NCI-H187 (cell line): Measurements from ENCODE around the gene FDPS.
A peak's percentile ranks its signal among the peaks of the same experiment; 100 is the strongest.
"Not testable (repeated sequence)": the region's sequence is repeated elsewhere in the genome, so short reads cannot be mapped to it uniquely, and the experiment has no call there.

Experiments used
- DNase-seq, 2 experiments: peaks; one replicate each; lab custom pipeline; 2025; lab: John Stamatoyannopoulos, UW

FDPS gene

DNA sequence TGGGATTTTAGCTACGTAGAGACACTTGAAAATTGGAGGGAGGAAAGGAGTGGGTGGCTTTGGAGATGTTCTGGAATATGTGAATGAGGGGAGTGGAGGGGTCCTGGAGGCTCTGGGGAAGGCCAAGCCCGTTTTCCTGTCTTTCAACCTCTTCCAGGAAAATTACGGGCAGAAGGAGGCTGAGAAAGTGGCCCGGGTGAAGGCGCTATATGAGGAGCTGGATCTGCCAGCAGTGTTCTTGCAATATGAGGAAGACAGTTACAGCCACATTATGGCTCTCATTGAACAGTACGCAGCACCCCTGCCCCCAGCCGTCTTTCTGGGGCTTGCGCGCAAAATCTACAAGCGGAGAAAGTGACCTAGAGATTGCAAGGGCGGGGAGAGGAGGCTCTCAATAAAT, 11.6 kb downstream of the FDPS start:
- DNase-seq = no peak

DNA sequence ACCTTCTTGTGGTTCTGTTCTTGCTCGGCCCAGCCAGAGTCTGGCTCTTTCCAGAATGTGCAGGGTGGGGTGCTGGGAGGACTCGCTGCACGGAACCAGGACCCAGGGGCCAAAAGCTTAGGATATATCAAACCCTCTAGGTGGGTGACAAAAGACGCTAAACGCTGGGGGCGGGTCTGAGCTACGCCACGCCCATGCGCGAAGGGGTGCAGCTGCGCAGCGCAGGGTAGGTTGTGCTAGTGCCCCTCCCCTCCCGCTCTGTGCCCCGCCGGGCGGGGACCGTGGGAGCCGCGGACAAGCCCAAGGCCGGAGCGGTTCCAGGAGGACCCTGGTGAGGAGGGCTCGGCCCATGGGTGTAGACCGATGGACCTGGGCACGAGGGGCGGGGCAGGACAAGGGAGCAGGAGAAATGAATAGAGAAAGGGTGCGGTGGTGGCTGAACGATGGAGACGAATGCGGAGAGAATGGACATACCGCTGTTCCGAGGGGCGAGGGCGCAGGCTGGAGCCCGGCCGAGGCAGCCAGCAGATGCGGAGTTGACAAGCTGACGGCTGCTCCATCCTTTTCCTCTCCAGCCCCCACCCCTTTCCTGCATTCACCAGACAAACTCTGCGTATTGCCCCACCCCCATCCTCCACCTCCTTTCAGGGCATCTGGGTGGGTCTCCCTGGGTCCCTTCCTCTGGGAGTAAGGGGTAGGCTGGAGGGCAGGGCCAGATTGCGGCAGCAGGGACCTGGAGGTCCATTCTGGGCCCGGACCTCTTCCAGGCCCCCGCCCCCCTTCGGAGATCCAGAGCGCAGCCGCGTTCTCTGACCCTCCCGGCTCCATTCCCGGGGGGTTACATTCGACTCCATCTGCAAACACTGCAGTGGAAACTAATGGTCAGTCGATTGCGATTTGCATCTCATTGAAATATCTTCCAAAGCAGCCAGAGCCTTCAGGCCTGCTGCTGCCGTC, 12.3 kb downstream of the FDPS start, which contains the start of gene RUSC1:
TSS of gene RUSC1 (plus strand) at position 234 of the 957 bp plus-strand sequence. CDS start 880 bp downstream, outside the sequence.
- peak; percentile 92 to 93 for DNase-seq

DNA sequence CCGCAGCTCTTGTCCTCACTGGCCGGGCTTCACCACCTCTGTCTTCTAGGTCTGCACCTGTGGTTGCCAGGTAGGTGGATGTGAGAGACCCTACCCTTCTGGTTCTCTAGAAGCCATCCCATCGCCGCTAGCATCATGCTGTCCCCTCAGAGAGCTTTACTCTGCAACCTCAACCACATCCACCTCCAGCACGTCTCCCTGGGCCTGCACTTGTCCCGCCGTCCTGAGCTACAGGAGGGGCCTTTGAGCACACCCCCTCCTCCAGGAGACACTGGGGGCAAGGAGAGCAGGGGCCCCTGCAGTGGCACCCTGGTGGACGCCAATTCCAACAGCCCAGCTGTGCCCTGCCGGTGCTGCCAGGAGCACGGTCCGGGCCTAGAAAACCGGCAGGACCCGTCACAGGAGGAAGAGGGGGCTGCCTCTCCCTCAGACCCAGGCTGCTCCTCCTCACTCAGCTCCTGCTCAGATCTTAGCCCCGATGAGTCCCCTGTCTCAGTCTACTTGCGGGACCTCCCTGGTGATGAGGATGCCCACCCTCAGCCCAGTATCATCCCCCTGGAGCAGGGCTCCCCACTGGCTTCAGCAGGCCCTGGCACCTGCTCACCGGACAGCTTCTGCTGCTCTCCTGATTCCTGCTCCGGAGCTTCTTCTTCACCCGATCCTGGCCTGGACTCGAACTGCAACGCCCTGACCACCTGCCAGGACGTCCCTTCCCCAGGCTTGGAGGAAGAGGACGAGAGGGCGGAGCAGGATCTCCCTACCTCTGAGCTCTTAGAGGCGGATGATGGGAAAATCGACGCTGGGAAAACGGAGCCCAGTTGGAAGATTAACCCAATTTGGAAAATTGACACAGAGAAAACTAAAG, 13.2 kb downstream of the FDPS start:
- DNase-seq = no peak

DNA sequence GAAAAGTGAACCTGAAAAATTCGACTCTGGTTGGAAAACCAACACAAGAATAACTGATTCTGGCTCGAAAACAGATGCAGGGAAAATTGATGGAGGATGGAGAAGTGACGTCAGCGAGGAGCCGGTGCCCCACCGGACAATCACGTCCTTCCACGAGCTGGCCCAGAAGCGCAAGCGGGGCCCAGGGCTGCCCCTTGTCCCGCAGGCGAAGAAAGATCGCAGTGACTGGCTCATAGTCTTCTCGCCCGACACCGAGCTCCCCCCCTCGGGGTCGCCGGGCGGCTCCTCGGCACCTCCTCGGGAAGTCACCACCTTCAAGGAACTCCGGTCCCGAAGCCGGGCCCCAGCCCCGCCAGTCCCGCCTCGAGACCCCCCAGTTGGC, 13.9 kb downstream of the FDPS start:
- DNase-seq = no peak

DNA sequence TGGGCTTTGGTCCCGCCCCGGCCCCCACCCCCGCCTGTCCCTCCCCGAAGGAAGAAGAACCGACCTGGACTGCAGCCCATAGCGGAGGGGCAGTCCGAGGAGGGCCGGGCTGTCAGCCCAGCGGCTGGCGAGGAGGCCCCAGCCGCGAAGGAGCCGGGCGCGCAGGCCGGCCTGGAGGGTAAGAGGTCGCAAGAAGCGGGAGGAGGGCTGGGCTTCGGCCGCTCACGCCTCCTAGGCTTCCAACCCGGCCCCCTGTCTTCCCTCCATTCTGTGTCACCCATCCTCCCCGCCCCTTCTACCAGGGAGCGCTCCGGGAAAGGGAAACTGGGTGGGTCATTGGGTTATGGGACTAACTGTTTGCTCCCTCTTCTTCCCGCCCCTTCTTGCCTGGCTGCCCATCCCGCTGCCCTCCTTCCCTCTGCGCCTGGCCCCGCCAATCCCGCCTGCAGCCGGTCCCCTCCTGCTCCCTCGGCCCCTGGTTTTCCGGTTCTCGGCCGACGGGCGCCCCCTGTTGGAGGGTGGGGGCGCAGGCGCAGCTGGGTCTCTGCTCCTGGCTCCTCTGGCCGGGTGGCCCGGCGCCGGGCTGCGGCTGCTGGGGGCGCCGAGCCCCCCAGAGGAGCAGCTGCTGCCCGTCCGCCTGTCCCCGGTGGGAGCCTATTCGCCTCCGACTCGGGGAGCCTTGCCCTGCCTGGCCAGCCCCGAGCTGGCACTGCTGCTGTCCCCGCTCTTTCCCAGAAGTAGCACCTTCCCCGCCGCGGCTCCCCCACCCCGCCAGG, 14.5 kb downstream of the FDPS start:
- DNase-seq = peak; percentile 91 to 96

DNA sequence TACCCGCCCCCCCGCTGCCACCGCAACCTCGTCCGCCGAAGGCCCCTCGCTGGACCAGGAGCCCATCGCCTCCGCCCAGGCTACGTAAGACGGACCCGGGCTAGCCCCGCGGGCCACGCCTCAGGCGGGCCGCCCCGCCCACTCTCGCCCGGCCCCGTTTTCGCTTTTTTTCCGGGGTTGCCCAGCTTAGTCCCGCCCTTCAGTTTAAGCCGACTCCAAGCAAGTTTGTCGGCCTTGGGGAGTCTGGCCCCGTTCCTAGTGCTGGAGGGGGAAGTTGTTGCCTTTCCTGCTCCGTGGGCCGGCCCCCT, 15.0 kb downstream of the FDPS start:
- DNase-seq = peak; percentile 78 to 88

DNA sequence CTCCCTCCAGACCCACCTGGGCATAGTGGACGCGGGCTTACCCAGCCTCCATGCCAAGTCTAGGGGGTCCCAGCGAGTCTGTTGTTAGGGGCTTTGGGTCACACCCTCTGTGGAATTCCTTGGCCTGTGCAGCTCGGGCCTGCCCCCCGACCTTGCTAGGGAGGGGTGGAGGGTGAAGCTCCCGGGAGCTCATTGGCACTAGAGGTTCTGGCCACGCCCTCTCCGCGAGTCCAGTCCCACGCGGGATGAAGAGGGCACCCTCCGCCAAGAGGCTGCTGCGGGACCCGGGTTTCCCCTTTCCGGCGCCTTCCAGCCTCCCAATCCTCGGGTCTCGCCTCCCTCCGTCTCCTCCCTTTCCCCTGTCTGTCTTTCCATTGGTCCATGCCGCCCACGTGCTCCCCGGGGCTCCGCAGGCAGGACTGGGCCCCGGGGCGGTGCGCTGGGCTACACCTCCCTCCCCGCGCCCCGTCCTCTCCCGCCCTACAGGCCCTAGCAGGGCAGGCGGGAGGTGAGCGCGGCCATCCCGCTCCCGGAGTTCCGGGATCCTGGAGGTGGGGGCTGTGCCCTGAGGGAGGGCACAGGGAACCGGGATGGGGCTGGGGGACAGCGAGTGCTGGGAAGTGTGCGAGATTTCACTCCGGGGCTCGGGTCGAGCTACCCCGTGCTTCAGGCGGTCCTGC, 15.5 kb downstream of the FDPS start:
- DNase-seq = peak; percentile 88 to 97

DNA sequence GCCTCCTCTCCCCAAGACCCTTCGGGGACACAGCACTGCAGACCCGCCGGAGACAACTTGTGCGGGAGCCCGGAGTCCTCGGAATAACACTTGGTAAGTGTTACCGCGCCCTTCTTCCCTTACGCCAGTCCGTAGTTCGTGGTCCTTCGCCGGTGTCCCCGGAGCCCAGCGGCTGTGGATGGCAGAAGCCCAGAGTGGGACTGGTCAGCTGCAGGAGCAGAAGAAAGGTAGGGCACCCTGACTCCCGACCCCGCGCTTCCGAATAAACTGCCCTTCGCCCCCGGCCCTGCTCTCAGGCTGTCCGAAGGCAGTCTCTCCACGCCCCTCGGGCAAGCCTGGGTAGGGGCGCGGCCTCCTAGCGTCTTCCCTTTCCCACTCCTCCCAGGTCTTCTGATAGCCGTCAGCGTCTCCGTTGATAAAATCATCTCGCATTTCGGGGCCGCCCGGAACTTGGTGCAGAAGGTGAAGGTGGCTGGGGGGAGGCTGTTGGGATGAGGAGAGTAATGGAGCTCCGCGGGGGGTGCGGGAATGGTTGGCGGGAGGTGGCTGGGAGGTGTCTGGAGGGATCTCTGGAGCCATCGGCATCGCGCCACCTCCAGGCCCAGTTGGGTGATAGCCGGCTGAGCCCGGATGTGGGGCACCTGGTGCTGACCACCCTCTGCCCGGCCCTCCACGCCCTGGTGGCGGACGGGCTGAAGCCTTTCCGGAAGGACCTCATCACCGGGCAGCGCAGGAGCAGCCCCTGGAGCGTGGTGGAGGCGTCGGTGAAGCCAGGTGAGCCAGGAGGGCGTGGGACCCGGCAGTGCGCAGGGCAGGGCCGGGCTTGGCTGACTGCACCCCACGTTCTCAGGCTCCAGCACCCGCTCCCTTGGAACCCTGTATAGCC, 16.3 kb downstream of the FDPS start:
- peak; percentile 67 to 80 for DNase-seq

DNA sequence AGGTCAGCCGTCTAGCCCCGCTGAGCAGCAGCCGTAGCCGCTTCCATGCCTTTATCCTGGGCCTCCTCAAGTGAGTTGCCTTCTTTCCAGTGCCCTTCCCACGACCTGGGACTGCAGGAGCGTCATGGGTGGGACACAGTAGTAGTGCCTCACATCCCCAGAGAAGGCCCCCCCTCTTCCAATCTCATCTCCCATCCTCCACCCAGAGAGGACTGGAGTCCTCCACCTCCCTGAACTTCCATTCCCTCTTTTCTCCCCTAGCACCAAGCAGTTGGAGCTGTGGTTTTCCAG, 16.9 kb downstream of the FDPS start:
- no peak for DNase-seq

DNA sequence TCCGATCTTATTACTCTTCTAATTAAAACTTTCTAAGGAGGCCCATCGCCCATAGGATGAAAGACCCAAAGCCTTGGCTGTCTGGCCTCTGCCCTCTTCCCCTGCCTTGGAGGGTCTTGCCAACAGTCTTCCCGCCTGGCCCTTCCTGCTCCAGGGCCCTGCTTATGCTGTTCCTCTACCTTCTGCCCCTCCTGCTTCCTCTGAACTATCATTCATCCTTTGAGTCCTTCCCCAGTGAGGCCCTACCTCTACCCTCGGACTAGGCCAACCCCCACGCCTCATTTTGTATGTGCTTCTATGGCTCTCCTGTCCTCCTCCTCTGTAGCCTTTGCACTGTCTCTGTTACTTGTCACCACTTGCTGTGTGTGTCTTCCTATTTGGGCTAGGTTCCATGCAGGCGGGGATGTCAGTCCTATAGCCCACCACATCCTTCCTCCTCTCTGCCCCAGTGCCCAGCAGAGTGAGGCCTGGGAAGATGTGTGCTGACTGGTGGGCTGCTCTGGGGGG, 17.4 kb downstream of the FDPS start:
- DNase-seq = no peak

DNA sequence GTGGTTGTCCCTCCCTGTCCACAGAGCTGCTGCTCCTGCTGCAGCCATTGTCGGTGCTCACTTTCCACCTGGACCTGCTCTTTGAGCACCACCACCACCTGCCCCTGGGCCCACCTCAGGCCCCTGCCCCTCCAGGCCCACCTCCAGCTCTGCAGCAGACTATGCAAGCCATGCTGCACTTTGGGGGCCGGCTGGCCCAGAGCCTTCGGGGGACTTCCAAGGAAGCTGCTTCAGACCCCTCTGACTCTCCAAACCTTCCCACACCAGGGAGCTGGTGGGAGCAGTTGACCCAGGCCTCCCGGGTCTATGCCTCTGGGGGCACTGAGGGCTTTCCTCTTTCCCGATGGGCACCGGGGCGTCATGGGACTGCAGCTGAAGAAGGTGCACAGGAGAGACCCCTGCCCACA, 18.0 kb downstream of the FDPS start:
- DNase-seq = no peak

DNA sequence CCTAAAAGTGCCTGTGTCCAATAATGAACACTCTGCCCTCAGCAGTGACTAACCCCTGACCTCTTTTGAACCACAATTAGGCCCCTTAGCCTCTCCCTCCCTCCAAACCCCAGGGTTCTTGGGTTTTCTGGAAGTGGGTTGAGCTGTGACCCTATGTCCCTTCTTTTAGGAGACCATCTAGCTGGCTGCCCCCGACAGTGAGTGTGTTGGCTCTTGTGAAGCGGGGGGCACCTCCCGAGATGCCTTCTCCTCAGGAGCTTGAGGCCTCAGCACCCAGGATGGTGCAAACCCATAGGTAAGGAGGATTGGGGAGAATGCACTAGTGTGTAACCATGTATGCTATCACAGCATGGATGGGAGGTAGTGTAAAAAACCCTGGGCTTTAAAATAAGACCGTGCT, 19.3 kb downstream of the FDPS start:
- DNase-seq = no peak

DNA sequence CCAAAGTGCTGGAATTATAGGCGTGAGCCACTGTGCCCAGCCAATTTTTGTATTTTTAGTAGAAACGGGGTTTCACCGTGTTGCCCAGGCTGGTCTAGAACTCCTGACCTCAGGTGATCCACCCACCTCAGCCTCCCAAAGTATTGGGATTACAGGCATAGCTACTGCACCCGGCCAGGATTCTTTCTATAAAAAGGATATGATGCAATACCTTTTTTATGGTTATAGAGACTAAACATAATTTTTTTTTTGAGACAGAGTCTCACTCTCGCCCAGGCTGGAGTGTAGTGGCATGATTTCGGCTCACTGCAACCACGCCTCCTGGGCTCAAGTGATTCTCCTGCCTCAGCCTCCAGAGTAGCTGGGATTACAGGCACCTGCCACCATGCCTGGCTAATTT, 20.2 kb downstream of the FDPS start:
- DNase-seq = not testable (repeated sequence)

DNA sequence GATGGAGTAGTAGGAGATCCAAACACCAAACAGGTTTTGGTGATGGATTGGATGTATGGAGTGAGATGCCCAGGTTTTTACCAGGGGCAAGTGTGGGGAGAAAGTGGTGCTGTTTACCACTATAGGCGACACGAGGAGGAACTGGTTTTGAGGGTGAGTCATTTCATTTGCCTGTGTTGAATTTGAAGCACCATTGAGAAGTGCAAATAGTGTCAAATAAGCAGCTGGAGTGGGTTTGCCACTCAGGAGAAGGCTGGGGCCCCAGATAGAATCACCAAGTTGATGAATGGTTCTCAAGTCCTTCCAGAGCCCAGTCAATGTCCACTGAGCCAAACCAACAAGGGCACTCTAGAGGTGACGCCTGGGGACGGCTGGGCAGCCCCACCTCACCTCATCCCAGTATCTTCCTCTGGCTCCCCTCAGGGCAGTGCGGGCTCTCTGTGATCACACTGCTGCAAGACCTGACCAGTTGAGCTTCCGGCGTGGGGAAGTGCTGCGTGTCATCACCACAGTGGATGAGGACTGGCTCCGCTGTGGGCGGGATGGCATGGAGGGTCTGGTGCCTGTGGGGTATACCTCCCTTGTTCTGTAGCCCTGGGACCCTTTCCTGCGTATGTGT, 21.4 kb downstream of the FDPS start:
- DNase-seq = no peak

DNA sequence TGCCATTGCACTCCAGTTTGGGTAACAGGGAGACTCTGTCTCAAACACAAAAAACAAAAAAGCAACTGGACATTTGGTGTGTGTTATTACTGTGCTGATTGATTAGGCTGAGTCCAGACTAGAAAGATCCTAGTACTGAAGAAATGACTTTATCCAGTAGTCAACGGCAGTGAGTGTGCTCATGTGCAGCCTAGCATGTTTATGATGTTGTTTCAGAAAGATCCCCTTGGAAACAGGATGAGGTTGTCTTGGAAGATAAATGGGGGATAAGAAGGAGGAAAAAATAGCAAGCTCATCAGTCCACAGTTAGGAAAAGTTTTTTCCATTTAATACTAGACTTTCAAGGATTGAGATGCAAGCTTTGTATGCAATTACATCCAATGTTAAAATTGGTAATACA, 26.3 kb downstream of the FDPS start:
- no peak for DNase-seq

DNA sequence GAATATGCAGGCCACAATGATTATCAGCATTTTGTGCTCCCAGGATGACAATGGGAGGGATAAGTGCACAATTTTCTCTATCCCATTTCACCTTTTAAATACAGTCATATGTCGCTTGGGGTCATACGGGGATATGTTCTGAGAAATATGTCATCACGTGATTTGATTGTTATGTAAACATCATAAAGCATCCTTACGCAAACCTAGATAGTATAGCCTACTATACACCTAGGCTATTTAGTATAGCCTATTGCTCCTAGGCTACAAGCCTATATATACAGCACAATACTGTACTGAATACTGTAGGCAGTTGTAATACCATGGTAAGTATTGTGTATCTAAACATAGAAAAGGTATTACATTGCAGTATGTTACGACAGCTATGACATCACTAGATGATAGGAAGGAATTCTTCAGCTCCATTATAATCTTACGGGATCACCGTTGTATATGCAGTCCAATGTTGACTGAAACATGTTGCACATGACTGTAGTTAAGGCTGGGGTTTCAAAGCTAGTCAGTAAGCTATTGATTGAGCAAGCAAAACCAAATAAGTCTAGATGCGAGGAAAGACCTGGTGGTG, 30.9 kb downstream of the FDPS start:
- DNase-seq = no peak

DNA sequence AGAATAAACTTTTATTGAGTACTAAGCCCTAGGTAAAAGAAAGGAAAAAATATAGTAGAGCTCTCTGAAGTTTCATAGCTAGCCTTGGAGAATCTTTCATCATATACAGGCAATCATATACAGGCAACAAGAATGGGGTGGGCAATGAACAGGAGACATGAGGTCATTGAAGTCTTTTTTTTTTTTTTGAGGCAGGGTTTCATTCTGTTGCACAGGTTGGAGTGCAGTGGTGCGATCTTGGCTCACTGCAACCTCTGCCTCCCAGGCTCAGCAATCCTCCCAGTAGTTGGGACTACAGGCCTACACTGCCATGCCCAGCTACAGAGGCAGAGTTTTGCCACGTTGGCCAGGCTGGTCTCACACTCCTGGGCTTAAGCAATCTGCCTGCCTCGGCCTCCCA, 34.2 kb downstream of the FDPS start:
- no peak for DNase-seq

DNA sequence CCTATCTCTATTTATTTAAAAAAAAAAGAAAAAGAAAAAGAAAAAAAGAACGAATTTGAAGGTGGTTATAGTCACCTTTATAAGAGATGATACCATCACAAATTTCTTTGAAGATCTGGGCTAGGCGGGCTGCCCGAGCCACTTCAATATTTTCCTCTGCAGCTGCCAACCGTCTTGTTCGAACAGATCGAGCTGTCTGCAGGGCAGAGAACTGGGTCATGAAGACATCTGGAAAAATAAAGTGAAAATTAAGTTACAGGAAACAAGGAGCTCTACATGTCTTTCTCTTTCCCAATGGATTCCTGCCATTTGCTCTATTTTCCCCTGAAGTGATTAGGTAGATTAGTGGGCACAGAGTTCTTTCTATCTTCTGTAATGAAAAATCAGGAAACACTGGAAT, 44.0 kb downstream of the FDPS start:
- no peak for DNase-seq

DNA sequence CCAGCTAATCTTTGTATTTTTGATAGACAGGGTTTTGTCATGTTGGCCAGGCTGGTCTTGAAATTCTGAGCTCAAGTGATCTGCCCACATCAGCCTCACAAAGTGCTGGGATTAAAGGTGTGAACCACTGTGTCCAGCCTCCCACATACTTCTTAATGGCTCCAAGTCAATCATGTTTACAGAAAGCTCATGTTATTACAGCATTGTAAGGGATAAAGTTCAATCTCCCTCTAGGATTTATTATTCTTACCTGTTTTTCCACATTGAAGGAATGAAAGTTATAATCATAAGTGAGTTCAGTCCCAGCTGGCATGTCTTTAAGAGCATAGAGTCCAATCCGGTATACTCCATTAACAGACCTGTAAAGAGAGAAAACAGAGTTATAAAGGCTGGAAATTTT, 51.4 kb downstream of the FDPS start:
- DNase-seq = no peak
